NCI-H510A treated with DMSO at 0.1 percent for 48 hours (cell line): ENCODE data around the gene KDM7A.
"Not testable (repeated sequence)": the region's sequence is repeated elsewhere in the genome, so short reads cannot be mapped to it uniquely, and the experiment has no call there.

ENCODE experiments used
- DNase-seq: peaks from one replicate; lab custom pipeline; 2025; lab: John Stamatoyannopoulos, UW

The KDM7A gene

DNA sequence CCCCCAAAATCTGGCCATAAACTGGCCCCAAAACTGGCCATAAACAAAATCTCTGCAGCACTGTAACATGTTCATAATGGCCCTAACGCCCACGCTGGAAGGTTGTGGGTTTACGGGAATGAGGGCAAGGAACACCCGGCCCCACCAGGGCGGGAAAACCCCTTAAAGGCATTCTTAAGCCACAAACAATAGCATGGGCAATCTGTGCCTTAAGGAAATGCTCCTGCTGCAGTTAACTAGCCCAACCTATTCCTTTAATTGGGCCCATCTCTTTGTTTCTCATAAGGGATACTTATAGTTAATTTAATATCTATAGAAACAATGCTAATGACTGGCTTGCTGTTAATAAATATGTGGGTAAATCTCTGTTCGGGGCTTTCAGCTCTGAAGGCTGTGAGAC lies 26.2 kb upstream of the KDM7A start:
- DNase-seq, result not testable (repeated sequence)

DNA sequence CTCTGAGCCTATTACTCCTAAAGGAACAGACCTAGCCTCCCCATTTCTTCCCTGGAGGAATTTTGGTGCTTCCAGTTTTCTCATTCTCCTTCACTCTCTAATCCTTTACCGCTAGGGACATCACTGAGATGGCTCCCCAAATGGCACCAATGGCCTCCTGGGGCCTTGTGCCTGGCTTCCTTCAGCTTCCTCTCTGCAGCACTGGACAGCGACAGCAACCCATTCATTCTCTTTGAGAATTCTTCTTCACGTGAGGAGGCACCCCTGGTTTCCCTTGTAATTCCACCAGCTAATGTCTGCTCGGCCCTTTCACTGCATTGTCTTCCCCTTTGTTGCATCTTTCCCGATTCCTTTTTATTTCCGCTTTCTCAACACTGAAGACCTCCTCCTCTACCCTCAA lies 24.6 kb upstream of the KDM7A start:
- no peak for DNase-seq

DNA sequence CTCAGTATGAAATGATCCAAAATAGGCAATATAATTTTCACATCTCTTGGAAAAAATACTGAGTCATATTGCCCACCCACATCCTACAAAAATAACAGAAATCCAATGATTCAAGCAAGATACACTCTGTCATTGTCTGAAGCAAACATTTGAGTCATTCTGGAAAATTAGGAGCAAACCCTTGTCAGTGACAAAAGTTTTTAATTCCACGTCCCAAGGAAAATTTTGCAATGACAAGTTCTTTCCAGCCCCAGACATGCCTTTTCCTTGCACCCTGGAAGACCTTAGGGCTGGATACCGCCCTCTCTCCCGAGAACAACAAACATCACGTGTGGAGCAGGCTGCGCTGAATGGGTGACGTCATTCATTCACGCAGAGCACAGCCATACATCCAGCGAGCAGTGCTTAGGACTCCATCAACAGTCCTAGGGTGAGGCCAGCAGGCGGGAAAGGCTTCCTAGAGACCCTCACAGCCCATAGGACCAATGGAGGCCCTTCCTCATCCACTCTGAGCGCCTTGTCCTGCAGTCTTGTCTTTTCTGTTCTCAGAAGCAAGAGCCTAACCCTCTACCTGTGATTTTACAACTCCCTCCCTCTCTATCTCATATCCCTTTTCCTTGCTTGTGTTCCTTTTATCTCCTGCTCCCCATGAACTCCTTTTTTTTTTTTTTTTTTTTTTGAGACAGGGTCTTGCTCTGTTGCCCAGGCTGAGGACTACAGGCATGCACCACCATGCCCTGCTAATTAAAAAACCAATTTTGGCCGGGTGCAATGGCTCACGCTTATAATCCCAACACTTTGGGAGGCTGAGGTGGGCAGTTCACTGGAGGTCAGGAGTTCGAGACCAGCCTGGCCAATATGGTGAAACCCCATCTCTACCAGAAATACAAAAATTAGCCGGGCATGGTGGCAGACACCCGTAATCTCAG lies 23.5 kb upstream of the KDM7A start:
- no peak for DNase-seq

DNA sequence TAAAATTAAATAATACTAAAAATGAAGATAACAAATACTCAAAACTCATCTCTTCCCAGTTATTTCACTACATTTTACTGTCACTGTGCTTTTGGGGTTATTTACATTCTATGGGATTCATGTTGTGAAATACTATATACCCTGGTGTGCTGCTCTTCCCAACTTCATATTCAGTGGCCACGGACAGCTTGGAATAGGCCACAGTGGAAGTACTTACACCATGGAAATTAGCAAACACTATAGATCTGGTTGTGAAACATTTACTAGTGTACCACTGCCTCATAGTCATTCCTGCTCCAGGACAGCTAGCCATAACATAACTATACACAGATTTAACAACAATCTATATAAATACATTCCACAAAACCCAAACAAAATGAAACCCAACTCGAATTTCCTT lies 21.2 kb upstream of the KDM7A start:
- no peak for DNase-seq

DNA sequence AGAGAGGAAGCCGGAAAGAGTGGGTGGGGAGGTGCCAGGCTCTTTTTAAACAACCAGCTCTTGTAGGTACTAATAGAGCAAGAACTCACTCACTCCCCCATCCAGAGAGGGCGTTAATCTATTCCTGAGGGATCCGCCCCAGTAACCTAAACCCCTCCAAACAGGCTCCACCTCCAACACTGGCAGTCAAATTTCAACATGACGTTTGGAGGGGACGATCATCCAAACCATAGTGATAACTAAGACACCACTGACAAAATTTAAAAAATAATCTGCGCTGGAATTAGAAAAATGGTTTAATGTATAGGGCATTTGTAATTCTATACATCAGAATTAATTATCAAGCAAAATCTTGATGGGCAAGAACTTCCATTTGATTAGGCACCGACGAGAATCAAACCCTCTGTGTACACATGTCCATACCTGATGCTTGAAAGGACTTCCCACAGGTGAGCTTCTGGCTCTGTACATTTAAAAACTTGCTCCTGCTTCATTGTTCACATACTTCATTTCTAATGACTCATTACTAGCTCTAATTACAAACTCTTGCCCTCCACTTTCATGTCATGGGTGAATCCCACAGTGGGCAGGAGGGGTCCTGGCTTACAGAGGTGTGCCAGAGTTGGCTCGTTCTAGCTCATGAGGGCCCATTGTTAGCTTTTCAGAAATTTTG lies 20.6 kb upstream of the KDM7A start:
- no peak for DNase-seq

DNA sequence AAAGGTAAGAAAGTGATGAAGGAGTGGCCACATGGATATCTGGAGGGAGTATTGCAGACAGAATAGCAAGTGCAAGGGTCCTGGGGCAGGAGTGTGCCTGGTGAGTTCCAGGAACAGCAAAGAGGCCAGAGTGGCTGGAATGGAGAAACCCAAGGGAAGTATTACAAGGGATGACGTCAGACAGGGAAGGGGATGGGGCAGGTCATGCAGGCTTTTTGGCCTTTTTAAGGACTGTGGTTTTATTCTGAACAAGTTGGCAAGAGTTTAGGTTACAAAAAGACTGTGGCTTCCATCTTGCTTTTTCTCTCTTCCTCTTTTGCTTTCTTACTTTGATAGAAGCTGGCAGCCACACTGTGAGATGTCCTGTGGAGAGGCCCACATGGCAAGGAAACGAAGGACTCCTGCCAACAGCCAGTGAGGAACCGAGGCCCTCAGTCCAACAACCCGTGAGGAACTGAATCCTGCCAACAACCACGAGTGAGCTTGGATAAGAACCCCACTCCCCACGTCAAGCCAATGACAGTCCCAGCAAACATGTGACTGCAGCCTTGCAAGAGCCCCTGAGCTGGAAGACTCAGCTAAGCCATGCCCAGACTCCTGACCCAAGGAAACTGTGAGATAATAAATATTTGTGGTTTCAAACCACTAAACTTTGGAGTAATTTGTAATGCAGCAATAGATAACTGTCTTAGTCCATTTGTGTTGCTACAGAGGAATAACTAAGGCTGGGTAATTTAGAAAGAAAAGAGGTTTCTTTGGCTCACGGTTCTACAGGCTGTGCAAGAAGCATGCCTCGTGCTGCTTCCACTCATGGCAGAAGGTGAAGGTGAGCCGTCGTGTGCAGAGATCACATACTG lies 19.8 kb upstream of the KDM7A start:
- DNase-seq, result no peak

DNA sequence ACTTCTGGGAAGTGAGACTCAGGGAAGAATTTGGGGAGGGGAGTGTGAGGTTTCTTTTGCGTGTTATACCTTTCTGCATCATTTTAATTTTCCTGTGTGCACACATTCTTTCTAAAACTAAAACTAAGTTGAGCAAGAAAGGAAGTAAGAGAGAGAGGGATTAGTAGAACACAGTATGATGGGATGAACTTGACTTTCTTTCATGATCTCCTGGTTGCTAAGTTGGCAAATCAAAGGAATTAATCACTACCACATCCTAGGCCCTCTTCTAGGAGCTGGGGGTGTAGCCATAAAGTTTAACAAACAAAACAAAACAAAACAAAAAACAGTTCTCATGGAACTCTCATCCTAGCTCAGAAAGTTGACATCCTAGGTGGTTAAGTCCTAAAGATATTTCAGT lies 19.1 kb upstream of the KDM7A start:
- no peak for DNase-seq

DNA sequence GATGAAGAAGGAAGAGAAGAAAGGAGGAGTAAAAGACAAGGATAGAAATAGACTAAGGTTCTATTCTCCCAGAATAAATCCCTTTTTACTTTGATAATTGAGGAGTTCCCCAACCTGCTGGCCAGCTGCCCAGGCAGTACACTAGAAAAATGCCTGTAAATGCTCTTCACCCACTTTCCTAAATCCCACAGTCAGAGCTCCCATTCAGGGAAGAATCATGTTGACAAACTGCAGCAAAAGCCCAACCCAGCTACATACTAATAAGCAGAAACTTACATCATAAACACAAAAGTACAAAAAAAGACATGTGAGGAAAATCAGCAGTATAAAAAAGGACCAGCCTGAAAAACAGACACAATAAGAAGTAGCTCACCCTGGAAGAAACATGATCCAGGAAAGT lies 15.8 kb upstream of the KDM7A start:
- DNase-seq, result no peak

DNA sequence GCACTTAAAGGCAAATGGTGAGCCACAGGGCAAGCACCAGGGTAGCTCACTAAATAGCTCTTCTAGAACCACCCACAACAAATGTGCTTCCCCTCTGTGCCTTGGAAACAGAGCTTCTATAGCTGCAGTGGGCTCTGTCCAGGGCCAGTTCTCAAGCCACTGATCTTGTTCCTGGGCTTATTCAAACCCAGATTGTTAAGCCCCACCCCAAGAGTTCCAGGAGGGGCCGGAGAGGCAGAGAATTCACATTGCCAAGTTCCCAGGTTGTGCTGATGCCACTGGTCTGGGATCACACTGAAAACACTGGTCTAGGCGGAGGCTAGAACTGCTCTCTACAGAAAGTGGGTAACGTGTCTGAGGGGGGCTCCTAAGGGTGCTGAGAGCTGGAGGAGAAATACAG lies 15.4 kb upstream of the KDM7A start:
- no peak for DNase-seq

DNA sequence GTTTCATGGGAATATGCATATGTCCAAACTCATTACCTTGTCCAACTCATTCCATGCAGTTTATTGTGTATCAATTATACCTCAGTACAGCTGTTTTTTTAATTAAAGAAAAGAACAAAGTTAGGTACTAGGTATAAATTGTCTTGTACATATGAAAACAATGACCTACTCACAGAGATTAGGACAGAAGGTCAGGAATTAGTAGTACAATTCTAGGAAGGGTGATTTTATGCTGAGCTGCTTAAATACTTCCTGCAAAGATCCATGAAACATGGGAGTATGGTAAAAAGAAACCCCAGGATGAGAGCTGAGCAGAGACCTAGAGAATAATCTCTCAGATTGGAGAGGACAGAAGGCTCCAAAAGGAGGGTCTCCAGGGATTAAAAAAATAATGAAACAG lies 13.8 kb upstream of the KDM7A start:
- DNase-seq, result no peak

DNA sequence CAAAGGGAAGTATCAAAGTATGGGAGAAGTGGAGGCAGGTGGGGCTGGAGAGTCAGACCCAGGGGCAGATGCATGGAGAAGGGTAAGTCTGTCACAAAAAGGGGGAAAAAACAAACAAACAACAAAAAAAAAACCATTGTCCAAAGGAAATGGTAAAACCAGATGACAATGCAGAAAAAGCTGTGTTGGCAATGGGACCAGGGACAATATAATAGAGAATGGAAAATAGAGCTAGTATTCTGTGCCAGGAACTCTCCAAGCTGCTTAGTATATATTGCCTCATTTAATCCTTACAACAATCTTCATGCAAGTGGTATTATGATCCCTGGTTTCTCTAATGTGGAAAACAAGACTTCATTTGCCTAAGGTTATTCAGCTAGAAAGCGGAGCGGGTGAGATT lies 13.1 kb upstream of the KDM7A start:
- no peak for DNase-seq

DNA sequence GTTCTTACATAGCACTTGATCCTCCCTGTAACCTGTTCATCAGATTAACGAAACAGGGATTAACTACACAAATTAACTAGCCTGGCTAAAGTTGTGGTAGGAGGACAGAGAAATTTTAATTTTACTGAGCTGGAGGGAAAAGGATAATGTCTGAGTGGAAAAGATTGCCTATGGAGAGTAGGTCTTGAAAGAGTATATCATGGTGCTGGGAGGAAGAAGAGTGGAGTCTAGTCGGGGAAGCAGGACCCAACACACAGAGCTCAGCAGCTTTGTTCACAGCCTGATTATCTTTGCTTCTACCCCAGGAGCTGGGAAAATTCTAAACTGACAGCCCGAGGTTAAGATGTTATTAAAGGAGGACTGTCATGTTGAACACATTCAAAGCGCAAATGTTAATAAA lies 6.1 kb upstream of the KDM7A start:
- no peak for DNase-seq

DNA sequence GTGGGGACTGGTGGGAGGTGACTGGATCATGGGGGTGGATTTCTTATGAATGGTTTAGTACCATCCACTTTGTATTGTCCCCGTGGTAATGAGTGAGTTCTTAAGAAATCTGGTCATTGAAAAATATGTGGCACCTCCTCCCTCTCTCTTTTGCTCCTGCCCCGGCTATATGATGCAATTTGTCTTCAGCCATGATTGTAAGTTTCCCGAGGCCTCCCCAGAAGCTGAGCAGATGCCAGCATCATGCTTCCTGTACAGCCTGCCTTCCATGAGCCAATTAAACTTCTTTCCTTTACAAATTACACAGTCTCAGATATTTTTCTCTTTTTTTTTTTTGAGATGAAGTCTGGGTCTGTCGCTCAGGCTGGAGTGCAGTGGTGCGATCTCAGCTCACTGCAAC lies 2.6 kb upstream of the KDM7A start:
- DNase-seq, result no peak

DNA sequence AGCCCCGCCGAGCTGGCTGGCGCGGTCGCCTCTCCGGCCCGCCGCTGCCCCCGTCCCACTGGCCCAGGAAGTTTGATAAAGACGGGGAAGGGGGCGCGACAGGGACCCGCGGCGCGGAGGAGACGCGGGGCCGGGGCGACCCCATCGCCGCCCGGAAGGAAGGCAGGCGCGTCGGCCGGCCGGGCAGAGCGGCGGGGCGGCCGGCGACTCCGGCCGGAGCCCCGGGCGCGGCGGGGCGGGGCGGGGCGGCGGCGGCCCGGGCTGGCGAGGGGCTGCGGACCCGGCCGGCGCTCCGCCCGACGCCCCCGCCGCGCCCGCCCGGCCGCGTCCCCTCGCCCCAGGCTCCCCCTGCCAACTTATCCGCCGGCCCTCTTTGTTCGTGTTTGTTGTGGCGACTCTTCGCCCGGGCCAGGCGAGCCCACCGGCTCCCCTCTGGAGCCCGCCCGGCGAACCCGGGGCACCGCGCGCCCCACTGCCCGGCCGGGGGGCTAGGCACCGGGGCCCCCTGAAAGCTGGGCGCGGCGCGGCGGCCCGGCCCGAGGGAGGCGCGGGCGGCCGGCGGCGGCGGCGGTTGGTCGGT lies 571 bp downstream of the KDM7A start:
- DNase-seq, result no peak

DNA sequence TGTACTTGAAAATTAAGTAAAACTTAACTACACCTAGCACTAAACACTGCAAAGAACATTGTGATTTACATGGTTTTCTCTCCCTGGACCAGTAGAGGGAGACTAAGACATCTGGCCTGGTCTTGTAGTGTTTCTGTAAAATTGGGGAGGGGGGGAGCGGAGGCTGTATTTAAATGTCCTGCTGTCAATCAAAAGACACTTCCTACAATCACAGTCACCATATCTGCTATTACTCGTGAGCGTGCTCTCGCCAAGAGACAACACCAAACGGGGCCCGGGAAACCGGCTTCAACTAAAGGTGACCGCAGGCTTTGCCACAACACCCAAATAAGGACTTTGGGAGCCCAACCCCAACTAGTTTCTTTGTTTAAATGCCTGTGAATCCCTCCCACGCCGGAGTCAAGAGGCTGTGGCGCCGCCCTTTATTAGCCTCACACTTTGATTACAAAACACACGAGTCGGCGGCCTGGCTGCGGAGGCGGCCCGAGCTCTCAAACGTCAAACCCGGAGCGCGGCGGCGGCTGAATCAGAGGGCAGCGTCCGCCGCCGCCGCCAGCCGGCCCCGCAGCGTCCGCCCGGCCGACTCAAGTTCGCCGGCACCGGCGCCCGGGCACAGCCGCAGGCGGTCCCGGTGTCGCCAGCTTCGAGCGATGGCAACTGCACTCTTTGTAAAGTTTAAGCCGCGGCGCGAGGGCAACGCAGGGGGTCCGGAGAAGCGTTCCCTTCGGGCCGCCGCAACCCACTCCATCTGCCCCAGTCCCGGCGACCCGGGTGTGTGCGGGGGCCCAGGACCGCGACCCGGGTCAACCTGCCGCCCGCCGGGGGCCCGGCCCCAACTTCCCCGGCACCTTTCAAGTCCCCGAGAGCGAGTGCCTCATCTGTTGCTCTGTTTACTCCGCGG lies 1.3 kb downstream of the KDM7A start:
- DNase-seq, result peak; percentile 96

DNA sequence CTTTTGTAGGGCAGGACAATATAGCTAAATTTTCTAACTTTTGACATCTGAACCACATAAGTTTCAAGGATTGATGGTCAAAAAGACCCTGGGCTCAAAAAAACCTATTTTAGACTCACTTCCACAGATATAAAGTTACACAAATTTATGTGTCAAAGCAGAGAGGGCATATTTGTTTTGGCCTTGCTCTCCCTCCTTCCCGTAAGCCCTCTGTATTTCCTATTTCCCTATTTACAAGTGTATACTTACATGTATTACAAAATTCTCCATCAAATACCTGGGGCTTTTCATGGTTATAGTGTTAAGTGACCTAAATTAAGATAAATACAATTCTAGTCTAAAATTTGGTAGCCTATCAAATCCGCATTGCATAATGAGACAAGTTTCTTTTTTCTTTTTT lies 2.6 kb downstream of the KDM7A start:
- DNase-seq, result no peak

DNA sequence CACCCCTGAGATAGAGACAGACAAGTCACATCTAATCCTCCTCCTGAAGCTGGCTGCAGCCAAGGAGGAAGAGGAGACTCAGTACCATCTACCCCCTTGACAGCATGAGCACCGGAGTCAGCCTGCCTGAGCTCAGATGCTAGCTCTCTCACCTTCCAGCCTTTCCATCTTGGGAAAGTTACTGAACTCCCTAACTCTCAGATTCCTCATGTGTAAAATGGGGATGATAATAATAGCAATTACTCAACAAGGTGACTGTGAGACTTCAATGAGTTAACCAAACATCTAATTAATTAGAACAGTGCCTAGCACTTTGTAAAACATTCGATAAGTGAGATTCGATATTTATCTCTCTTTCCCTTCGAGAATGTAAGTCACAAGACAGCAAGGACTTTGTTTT lies 6.4 kb downstream of the KDM7A start:
- no peak for DNase-seq

DNA sequence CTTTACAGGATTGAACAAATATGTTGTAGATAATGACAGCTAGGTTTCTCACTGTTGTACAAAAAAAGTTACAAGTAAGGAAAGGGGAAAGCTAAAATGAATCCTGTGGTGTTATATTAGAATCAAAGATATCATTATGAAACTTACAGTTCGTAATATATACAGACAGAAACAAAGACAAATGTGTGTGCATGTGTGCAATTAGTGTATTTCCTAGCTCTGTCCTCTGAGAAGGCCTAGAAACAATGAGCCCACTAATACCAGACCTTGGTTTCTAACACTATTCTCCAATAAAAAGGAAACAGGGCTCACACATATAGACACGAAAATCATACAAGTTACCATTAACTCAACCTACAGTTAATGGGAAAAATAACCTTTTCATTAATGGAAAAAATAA lies 8.0 kb downstream of the KDM7A start:
- DNase-seq, result no peak

DNA sequence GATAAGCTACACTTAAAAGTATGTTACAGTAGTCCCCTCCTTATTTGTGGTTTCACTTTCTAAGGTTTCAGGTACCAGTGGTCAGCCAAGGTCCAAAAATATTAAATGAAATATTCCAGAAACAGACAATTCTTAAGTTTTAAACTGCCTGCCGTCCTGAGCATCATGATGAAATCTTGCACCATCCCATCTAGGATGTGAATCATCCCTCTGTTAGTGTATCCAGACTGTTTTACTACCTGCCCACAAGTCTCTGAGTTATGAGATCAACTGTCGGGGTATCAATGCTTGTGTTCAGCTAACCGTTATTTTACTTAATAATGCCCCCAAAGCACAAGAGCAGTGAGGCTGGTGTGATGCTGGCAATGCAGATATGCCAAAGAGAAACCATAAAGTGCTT lies 11.4 kb downstream of the KDM7A start:
- DNase-seq, result no peak

DNA sequence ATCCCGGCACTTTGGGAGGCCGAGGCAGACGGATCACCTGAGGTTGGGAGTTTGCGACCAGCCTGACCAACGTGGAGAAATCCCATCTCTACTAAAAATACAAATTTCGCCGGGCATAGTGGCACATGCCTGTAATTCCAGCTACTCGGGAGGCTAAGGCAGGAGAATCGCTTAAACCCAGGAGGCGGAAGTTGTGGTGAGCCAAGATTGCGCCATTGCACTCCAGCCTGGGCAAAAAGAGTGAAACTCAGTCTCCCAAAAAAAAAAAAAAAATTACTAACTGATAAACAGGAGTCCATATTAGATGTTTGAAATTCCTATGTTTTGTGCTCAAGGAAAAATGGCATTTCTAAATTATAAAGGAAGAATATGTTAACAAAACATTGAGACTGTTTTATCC lies 14.7 kb downstream of the KDM7A start:
- not testable (repeated sequence) for DNase-seq

DNA sequence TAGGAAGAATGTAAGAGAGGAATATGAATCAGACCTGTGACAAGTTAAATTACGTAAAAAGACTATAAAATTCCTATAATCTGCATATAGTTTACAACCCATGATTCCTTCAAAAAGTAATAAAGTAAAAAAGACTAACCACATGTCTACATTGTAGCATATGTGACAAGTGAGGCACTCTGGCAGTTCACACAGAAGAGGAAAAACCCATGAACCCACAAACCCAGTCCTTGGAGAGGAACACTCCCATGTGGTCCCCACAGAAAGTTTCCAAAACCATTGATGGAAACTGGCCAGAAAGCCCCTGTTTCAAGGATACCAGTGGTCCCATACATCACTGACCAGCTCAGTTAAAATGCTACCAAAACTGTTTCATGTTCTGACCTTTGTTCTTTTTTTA lies 15.7 kb downstream of the KDM7A start:
- DNase-seq, result no peak
